Fibroblast of skin of left biceps (primary cell): ENCODE data around the gene SPATA46.
"Not testable (repeated sequence)": the region's sequence is repeated elsewhere in the genome, so short reads cannot be mapped to it uniquely, and the experiment has no call there.

Experiments
- DNase-seq, 2 experiments: peaks; one replicate each; pipeline ENCODE4 v3.0.0-alpha.2; 2013; ENCODE audit warnings: low read depth in 2 of 2

The SPATA46 gene

GRCh38 chr1:162357681-162358266, 18.9 kb downstream of the SPATA46 start:
- no peak for DNase-seq

DNA sequence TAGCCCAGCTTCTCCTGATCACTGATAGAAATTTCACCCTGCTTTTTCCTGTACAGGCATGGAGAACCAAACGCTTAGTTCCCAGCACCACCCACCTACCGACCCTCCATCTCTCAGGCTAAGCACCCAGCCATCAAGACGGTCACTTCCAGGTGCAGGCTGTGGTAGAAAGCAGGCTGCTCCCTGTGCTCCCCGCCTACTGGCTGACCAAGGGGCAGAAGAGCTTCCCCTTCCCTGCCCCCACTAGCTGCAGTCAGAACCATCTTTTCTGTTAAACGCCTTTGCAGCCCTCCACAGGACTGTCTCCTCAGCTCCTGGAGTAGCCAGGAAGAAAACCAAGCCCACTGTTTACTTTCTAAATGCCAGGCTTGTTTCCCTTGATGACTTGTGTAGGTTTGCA, 23.0 kb downstream of the SPATA46 start:
- no peak for DNase-seq

DNA sequence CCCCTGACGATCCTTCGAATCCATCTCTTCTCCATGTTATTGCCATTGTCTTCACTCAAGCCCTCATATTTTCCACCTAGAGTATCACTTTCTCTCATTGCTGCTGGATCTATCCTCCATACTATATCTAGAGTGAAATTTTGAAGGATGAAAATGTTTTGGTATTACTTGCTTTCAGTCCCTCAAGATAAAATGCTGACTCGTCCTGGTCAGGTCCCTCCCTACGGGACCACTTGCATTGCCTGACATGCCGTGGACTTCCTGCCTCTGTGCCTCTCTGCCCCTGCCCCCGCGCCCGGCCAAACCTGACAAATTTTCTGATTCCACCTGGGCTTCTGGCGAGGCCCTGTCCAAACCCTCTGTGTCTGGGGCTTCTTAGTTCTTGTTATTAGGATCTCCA, 23.6 kb downstream of the SPATA46 start:
- no peak for DNase-seq

- DNase-seq = not testable (repeated sequence)
Measured at GRCh38 chr1:162351874-162352273, 24.8 kb downstream of the SPATA46 start.

DNA sequence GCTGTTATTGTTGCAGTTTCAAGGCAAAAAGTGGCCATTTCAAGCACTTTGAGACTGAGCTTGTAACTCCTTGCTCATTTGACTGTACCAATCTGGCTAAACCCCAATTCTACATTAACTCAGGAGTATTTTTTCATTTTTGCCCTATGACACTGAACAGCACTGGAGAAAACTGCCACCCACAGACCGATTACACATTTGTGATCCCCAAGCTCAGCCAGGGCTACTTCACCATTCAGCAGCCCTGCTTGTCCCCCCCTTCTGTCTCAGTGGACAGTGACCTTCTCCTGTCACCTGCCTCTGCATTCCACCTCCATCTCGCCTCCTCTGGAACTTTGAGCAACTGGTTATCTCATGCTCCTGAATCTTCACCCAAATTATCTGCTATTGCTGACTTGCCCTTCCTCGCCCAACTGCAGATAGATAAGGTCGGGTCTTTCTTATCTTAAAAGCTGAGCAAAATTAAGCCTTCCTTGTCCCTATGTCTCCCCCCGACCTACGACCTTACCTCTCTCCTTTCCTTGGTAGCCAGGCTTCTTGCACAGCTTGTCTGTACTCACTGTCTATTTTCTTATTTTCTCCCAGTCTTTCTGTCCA, 25.3 kb downstream of the SPATA46 start:
- DNase-seq = no peak

GRCh38 chr1:162349635-162350330, 26.9 kb downstream of the SPATA46 start:
- DNase-seq = peak; percentile 33

- no peak for DNase-seq
Measured at GRCh38 chr1:162347281-162347680, 29.4 kb downstream of the SPATA46 start.

- DNase-seq = no peak
Measured at GRCh38 chr1:162343470-162343869, 33.2 kb downstream of the SPATA46 start.

GRCh38 chr1:162342452-162342983, 34.1 kb downstream of the SPATA46 start:
- DNase-seq = no peak

- DNase-seq = no peak
Measured at GRCh38 chr1:162336621-162337285, 39.9 kb downstream of the SPATA46 start.

- DNase-seq = no peak
Measured at GRCh38 chr1:162335126-162335525, 41.5 kb downstream of the SPATA46 start.

- DNase-seq = no peak
Measured at GRCh38 chr1:162333991-162334390, 42.7 kb downstream of the SPATA46 start.

DNA sequence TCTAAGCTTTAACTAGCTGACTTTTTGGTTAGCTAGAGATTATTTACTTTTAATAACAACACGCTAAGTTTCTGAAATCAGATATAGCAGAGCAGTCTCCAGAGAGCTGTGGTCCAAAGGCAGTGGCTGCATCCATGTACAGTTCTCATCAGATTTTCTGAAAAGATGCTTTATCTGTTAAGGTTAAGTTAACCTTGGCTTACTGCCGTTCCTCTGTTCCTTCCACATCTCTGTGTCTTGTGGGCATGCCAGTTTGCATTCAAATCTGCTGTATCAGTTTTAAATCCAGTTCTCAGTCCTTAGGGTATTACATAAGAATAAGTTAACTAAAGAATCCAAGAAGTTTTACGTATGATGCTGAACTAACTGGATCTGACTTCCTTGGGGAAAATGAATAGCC, 46.8 kb downstream of the SPATA46 start:
- DNase-seq = peak in 1 of 2 experiments; percentile 3

DNA sequence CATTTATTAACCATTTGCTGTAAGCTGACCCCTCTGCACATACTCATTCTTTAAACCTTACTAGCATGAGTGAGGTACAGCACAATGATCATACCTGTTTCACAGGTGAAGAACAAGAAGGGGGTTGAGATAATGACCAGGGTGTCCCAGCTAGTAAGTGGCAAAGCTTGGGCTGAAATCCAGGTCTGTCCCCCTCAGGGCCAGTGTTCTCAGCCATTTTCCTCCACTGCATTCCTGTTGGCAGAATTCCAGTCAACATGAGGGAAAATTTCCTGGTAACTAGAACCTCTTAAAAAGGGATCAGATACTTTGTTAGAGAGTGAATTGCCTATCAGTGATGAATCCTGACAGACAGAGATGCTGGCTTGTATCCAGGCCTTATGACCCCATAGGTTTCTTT, 48.1 kb downstream of the SPATA46 start:
- no peak for DNase-seq

DNA sequence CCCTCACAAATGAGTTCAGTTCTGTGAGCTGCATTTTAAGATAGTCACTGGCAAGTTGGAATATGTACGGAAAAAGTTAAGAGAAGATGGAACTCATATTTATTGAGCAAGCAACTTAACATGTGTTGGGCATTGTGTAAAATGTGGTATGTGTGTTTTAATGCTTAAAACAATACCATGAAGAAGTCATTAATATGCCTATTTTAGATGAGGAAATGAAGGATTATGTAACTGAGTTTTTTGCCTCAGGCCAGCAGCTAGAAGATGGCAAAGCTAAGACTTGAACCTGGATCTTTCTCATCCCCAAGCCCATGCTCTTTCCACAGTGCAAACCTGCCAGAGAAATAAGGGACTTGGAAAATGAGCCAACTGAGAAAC, 48.9 kb downstream of the SPATA46 start:
- no peak for DNase-seq

DNA sequence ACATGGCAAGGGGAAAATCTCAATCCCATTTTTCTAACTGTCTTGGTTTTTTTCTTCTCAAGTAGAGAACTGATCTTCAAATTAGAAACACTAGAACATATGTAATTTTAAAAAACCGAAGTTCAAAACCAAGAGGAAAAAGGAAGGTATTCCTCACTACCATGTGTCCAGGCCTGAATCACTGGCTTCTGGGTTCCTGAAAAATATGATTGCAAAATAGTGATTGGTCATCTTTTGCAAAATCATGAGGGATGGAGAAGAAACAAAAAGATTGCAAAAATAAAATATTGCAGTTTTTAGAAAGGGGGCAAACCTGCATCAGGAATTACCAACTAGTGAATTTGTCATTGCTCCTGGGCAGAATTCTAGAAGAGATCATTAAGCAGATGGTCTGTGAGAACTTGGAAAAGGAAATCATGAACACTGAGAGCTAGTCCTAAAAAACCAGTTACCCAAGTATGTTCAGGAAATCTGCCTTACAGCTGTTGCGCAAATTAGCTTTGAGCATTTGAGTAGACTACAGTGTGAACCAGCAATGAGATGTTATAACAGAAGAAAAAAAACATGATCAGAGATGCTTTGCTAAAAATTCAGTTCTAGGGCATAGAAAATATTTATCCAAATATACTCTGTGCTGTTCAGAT, 49.4 kb downstream of the SPATA46 start:
- no peak for DNase-seq

DNA sequence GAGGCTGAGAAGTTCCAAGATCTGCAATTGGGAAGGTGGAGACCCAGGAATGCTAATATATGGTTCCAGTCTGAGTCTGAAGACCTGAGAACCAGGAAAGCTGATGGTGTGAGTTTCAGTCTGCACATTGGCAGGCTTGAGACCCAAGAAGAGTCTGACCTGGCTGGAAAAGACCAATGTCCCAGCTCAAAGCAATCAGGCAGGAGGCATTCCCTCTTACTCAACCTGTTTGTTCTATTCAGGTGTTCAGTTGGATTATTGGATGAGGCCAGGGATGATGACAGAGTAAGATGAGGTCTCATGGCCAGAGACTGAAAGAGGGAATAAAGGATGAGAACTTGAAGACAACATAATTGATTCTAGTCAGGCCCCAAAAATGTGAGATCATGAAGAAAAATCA, 50.1 kb downstream of the SPATA46 start:
- DNase-seq = no peak

DNA sequence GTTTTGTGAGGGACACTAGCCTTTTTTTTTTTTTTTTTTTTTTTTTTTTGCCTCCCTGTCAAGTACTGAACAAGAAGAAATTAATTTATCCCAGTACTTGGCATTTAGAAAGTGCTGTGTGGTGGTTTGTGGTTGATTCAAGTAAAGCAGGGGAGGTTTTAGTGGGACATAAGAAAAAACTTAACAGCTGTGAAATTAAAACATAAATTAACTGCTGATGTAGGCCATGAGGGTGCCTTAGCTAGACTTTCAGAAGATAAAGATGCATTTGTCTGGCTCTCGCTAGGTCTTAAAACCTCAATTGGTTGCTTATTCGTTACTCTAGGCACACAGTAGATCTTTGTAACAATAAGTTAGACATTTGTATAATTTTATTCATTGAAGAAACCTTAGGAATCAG, 52.3 kb downstream of the SPATA46 start:
- DNase-seq = no peak
